ENCODE results near the gene SAT1. TPM values are rescaled to one million over a fixed set of nuclear protein-coding genes. Genes with fewer than 3 reads are reported as not detected.
A peak's percentile ranks its signal among the peaks of the same experiment; 100 is the strongest.

Gene SAT1
- total RNA-seq, 1 donor from 2014 or later: 108 TPM

GRCh38 chrX:23822397-23822796, 39.4 kb downstream of the SAT1 start:
- Mint-ChIP-seq H3K9me3 (no peaks in the 10 kb centered on the region), H3K27ac (ENCODE audit: unreplicated experiment) (peak overlapping the region; percentile 81), H3K36me3 (ENCODE audit: low read depth) (no peaks in the 10 kb centered on the region), H3K4me3 (no peak overlapping the region), H3K27me3 (ENCODE audit: low read depth) (no peaks in the 10 kb centered on the region), H3K4me1 (peaks cover 22% of the 10 kb centered on the region)
- TF ChIP-seq CTCF (conservative IDR thresholded peaks at IDR 0.05): no peak
- DNase-seq (ENCODE audit: low read depth, low spot score): no peak

GRCh38 chrX:23822841-23823240, 39.9 kb downstream of the SAT1 start:
- no peaks in the 10 kb centered on the region for H3K9me3 Mint-ChIP-seq
- H3K4me3 Mint-ChIP-seq: no peak overlapping the region
- no peaks in the 10 kb centered on the region for H3K27me3 Mint-ChIP-seq (ENCODE audit: low read depth)
- peak overlapping the region; percentile 81 for H3K27ac Mint-ChIP-seq (ENCODE audit: unreplicated experiment)
- H3K4me1 Mint-ChIP-seq: peaks cover 24% of the 10 kb centered on the region
- TF ChIP-seq CTCF (conservative IDR thresholded peaks at IDR 0.05): no peak
- no peak for DNase-seq (ENCODE audit: low read depth, low spot score)
- H3K36me3 Mint-ChIP-seq (ENCODE audit: low read depth): no peaks in the 10 kb centered on the region

- Mint-ChIP-seq H3K9me3 (no peaks in the 10 kb centered on the region), H3K36me3 (ENCODE audit: low read depth) (no peaks in the 10 kb centered on the region), H3K4me1 (peaks cover 26% of the 10 kb centered on the region), H3K4me3 (no peak overlapping the region), H3K27ac (ENCODE audit: unreplicated experiment) (no peak overlapping the region), H3K27me3 (ENCODE audit: low read depth) (no peaks in the 10 kb centered on the region)
- DNase-seq (ENCODE audit: low read depth, low spot score): no peak
- no peak for TF ChIP-seq CTCF (conservative IDR thresholded peaks at IDR 0.05)
Measured at GRCh38 chrX:23825675-23826074, 42.7 kb downstream of the SAT1 start.

GRCh38 chrX:23826216-23826615, 43.2 kb downstream of the SAT1 start:
- H3K27ac Mint-ChIP-seq (ENCODE audit: unreplicated experiment): no peak overlapping the region
- peaks cover 26% of the 10 kb centered on the region for H3K4me1 Mint-ChIP-seq
- H3K9me3 Mint-ChIP-seq: no peaks in the 10 kb centered on the region
- TF ChIP-seq CTCF (conservative IDR thresholded peaks at IDR 0.05): no peak
- H3K36me3 Mint-ChIP-seq (ENCODE audit: low read depth): no peaks in the 10 kb centered on the region
- DNase-seq (ENCODE audit: low read depth, low spot score): no peak
- H3K4me3 Mint-ChIP-seq: no peak overlapping the region
- H3K27me3 Mint-ChIP-seq (ENCODE audit: low read depth): no peaks in the 10 kb centered on the region

GRCh38 chrX:23826653-23827052, 43.7 kb downstream of the SAT1 start:
- Mint-ChIP-seq H3K27me3 (ENCODE audit: low read depth) (no peaks in the 10 kb centered on the region), H3K36me3 (ENCODE audit: low read depth) (no peaks in the 10 kb centered on the region), H3K4me1 (peaks cover 26% of the 10 kb centered on the region), H3K27ac (ENCODE audit: unreplicated experiment) (no peak overlapping the region), H3K4me3 (no peak overlapping the region), H3K9me3 (no peaks in the 10 kb centered on the region)
- TF ChIP-seq CTCF (conservative IDR thresholded peaks at IDR 0.05): no peak
- DNase-seq (ENCODE audit: low read depth, low spot score): no peak

GRCh38 chrX:23828881-23829280, 45.9 kb downstream of the SAT1 start:
- no peak for DNase-seq (ENCODE audit: low read depth, low spot score)
- no peak for TF ChIP-seq CTCF (conservative IDR thresholded peaks at IDR 0.05)
- Mint-ChIP-seq H3K27ac (ENCODE audit: unreplicated experiment) (no peak overlapping the region), H3K27me3 (ENCODE audit: low read depth) (no peaks in the 10 kb centered on the region), H3K4me3 (no peak overlapping the region), H3K36me3 (ENCODE audit: low read depth) (no peaks in the 10 kb centered on the region), H3K9me3 (no peaks in the 10 kb centered on the region), H3K4me1 (peaks cover 29% of the 10 kb centered on the region)

All from neural crest cell (in vitro differentiated cells).